Ammon's horn (tissue), 1 donor: Measurements from ENCODE around the gene SMIM9.

Experiments used
- DNase-seq: peaks from one replicate; pipeline ENCODE4 v3.0.0-alpha.2; 2016; ENCODE audit warnings: low spot score

Gene SMIM9

GRCh38 chrX:154780968-154781367, 53.5 kb downstream of the SMIM9 start:
- no peak for DNase-seq

DNA sequence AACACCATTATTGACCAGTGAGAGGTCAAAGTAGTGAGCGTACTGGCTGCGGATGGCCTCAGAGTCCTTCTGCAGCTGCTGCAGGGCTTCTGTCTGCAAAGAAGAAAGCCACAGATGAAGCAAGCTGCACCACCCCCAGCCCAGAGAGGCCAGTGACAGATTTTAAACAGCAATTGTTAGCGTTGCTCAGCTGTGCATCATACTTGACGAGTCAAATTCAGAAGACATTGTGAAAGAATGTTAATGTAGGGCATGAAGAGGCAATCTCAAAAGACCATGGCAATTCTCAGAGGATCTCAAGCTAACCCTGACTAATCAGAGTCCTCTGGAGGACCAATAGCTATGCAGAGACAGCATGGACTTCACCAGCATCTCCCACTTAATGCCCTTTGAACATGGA, 55.2 kb downstream of the SMIM9 start:
- no peak for DNase-seq

GRCh38 chrX:154776753-154777152, 57.7 kb downstream of the SMIM9 start:
- no peak for DNase-seq

DNA sequence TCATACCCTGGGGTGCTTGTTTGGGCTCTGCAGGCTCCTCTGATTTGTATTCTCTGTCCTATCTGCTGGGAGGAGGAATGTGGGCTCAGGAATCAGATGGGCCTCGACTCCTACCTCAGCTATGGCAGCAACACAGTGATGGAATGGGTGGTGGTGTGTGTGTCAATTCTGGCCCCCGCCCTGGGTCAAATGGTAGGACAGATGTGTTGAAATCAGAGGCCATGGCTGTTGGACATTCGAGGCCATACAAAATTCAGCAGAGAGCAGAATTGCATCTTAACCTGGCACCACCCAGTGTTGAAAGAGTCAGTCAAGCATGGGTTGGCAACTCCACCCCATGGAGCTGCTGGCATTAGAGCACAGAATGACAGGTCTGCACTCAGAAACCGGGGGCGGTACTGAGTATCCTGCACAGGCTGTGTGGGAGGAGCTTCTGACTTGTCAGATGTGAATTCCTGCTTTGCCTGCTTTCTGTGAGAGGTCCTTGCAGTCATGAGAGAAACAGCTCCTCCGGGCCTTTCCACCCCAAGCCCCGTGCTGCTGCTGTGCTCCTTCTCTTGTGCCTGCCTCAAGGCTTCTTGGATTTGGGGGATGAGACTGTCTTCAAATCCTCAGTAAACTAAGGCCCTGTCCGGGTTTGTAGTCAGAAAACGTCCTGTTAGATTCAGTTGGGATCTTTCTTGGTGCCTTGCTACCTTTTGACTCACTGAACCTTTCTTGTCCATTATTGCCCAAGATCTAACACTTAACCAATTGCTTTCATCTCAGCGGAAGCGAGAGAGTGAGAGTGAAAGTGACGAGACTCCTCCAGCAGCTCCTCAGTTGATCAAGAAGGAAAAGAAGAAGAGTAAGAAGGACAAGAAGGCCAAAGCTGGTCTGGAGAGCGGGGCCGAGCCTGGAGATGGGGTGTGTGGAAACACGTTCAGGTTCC, 58.8 kb downstream of the SMIM9 start:
- DNase-seq, result no peak

- DNase-seq, result no peak
Measured at GRCh38 chrX:154774622-154775021, 59.8 kb downstream of the SMIM9 start.
